ENCODE data around the gene PCNT.
"Not testable (repeated sequence)": the region's sequence is repeated elsewhere in the genome, so short reads cannot be mapped to it uniquely, and the experiment has no call there.

The PCNT gene

GRCh38 chr21:46357684-46358425, 33.9 kb downstream of the PCNT start:
- DNase-seq, result no peak

GRCh38 chr21:46361176-46361575, 37.2 kb downstream of the PCNT start:
- no peak for DNase-seq

- no peak for DNase-seq
Measured at GRCh38 chr21:46361935-46362334, 38.0 kb downstream of the PCNT start.

GRCh38 chr21:46362946-46363345, 39.0 kb downstream of the PCNT start:
- DNase-seq, result no peak

- DNase-seq, result no peak
Measured at GRCh38 chr21:46363698-46364097, 39.7 kb downstream of the PCNT start.

GRCh38 chr21:46366091-46366490, 42.1 kb downstream of the PCNT start:
- no peak for DNase-seq

- no peak for DNase-seq
Measured at GRCh38 chr21:46366561-46366960, 42.6 kb downstream of the PCNT start.

GRCh38 chr21:46366966-46367365, 43.0 kb downstream of the PCNT start:
- DNase-seq, result no peak

- DNase-seq, result no peak
Measured at GRCh38 chr21:46368533-46369285, 44.8 kb downstream of the PCNT start.

- no peak for DNase-seq
Measured at GRCh38 chr21:46369520-46370235, 45.7 kb downstream of the PCNT start.

- DNase-seq, result no peak
Measured at GRCh38 chr21:46371204-46372013, 47.5 kb downstream of the PCNT start.

- DNase-seq, result no peak
Measured at GRCh38 chr21:46372014-46372485, 48.1 kb downstream of the PCNT start.

GRCh38 chr21:46372947-46373346, 49.0 kb downstream of the PCNT start:
- not testable (repeated sequence) for DNase-seq

GRCh38 chr21:46374761-46375389, 50.9 kb downstream of the PCNT start:
- DNase-seq, result no peak

GRCh38 chr21:46375560-46376230, 51.7 kb downstream of the PCNT start:
- no peak for DNase-seq

GRCh38 chr21:46376231-46376628, 52.3 kb downstream of the PCNT start:
- no peak for DNase-seq

GRCh38 chr21:46376856-46377453, 53.0 kb downstream of the PCNT start:
- DNase-seq, result no peak

- no peak for DNase-seq
Measured at GRCh38 chr21:46377789-46378188, 53.8 kb downstream of the PCNT start.

GRCh38 chr21:46379105-46379504, 55.1 kb downstream of the PCNT start:
- no peak for DNase-seq

GRCh38 chr21:46379691-46380090, 55.7 kb downstream of the PCNT start:
- no peak for DNase-seq

GRCh38 chr21:46381541-46381940, 57.6 kb downstream of the PCNT start:
- DNase-seq, result no peak

Data from NCI-H226 (cell line).